GM18858 (cell line): ENCODE data around the gene INO80.

Source experiments
- ATAC-seq: cut with Tn5 transposase; IDR thresholded peaks from one replicate; pipeline ENCODE4 v1.9.1; 2021; ENCODE audit not compliant: unreplicated experiment

The INO80 gene

GRCh38 chr15:40933517-40933902, 182.6 kb downstream of the INO80 start:
- no peak for ATAC-seq

- no peak for ATAC-seq
These were observed 183.2 kb downstream of the INO80 start for GRCh38 chr15:40932649-40933516.

GRCh38 chr15:40932156-40932555, 183.9 kb downstream of the INO80 start:
- no peak for ATAC-seq

- no peak for ATAC-seq
These were observed 184.6 kb downstream of the INO80 start for GRCh38 chr15:40931300-40932142.

- no peak for ATAC-seq
These were observed 185.4 kb downstream of the INO80 start for GRCh38 chr15:40930430-40931299.

- no peak for ATAC-seq
These were observed 186.2 kb downstream of the INO80 start for GRCh38 chr15:40929660-40930429.
